Endothelial cell of umbilical vein (primary cell): ENCODE data around the gene CRYBG2. TPM values are rescaled to one million over a fixed set of nuclear protein-coding genes. Genes with fewer than 3 reads are reported as not detected.
"Not testable (repeated sequence)": the region's sequence is repeated elsewhere in the genome, so short reads cannot be mapped to it uniquely, and the experiment has no call there.

Experiments used
- BruUV-seq: library from RNA; stranded (reverse); fragments of 400-500 nt; replicated peaks from 2 replicates; lab custom pipeline; 2021; lab: Mats Ljungman, UMichigan
- CTCF ChIA-PET: fragments of 300-600, 350-600 bp; sonication (Branson Sonifier 250); formaldehyde crosslinking; loops from one replicate; lab custom pipeline; 2021; ENCODE audit warnings: antibody characterized with exemption, inconsistent platforms; lab: Charles Lee
- POLR2A ChIA-PET: fragments of 300-600, 350-600 bp; sonication (Branson Sonifier 250); formaldehyde crosslinking; loops from one replicate; lab custom pipeline; 2021; ENCODE audit warnings: antibody characterized with exemption, inconsistent platforms; lab: Charles Lee
- DNase-seq: peaks from one replicate; pipeline ENCODE4 v3.0.0-alpha.2; 2011; ENCODE audit warnings: low read depth, low spot score
- FAIRE-seq: peaks from 2 replicates; lab custom pipeline; 2011; peaks lifted over from hg19 to GRCh38; lab: Jason Lieb, UNC
- H2AFZ ChIP-seq: 2 replicates; pipeline ENCODE4 v1.6.0; 2012; ENCODE audit warnings: low read depth, low read length, control low read depth, inconsistent platforms
- H3K27ac ChIP-seq: 2 replicates; pipeline ENCODE4 v1.5.1; 2011; ENCODE audit warnings: low read depth, mild to moderate bottlenecking, control low read depth, low read length, moderate library complexity; ENCODE audit not compliant: insufficient read depth
- H3K27me3 ChIP-seq, 2 experiments: 2 replicates each; pipeline versions ENCODE4 v1.6.0 to v1.6.1; 2011; ENCODE audit warnings: low read length in 2 of 2, mixed read lengths in 1 of 2; ENCODE audit not compliant: control insufficient read depth in 2 of 2, insufficient read depth in 2 of 2
- H3K36me3 ChIP-seq, 2 experiments: 2 replicates in 1 of 2; 3 replicates in 1 of 2; pipeline ENCODE4 v1.5.1; 2011; ENCODE audit warnings: low read length in 2 of 2, mild to moderate bottlenecking in 1 of 2, moderate library complexity in 1 of 2; ENCODE audit not compliant: control insufficient read depth in 2 of 2, insufficient read depth in 2 of 2; ENCODE audit errors: extremely low read depth in 1 of 2
- H3K4me1 ChIP-seq: 3 replicates; pipeline ENCODE4 v1.5.1; 2011; ENCODE audit warnings: mild to moderate bottlenecking, low read length; ENCODE audit not compliant: control insufficient read depth, insufficient read depth; ENCODE audit errors: extremely low read depth
- H3K4me2 ChIP-seq: 2 replicates; pipeline ENCODE4 v1.6.1; 2011; ENCODE audit warnings: low read length, control low read depth, mixed read lengths; ENCODE audit not compliant: insufficient read depth
- H3K4me3 ChIP-seq, 3 experiments: fragments of 200-600 bp in 1 of 3; sonication (generic), shearing (Covaris generic) in 1 of 3; replicated peaks in 1 of 3; 2 replicates each; pipeline ENCODE4 v1.5.1; 2011 to 2016; ENCODE audit warnings: control low read depth in 3 of 3, low read length in 3 of 3, mild to moderate bottlenecking in 2 of 3, inconsistent platforms in 1 of 3, low read depth in 1 of 3, moderate library complexity in 1 of 3; ENCODE audit not compliant: insufficient read depth in 1 of 3
- H3K79me2 ChIP-seq: 2 replicates; pipeline ENCODE4 v1.6.0; 2012; ENCODE audit warnings: low read length, inconsistent platforms; ENCODE audit not compliant: control insufficient read depth, insufficient read depth
- H3K9ac ChIP-seq: replicated peaks from 2 replicates; pipeline ENCODE3; 2011; ENCODE audit warnings: low read length, control low read depth; ENCODE audit not compliant: insufficient read depth; ENCODE audit errors: extremely low read depth
- H3K9me1 ChIP-seq: replicated peaks from 3 replicates; pipeline ENCODE4 v1.6.0; 2011; ENCODE audit warnings: mild to moderate bottlenecking, low read length; ENCODE audit not compliant: control insufficient read depth, insufficient read depth; ENCODE audit errors: extremely low read depth
- H3K9me3 ChIP-seq: replicated peaks from 2 replicates; pipeline ENCODE4 v1.5.1; 2012; ENCODE audit warnings: low read length, inconsistent platforms; ENCODE audit not compliant: control insufficient read depth, insufficient read depth
- H4K20me1 ChIP-seq: replicated peaks from 2 replicates; pipeline ENCODE3; 2011; ENCODE audit warnings: mild to moderate bottlenecking, low read length; ENCODE audit not compliant: control insufficient read depth, insufficient read depth; ENCODE audit errors: extremely low read depth
- EZH2 ChIP-seq: IDR thresholded peaks from 2 replicates; pipeline ENCODE4 v1.6.1; 2012; ENCODE audit warnings: borderline replicate concordance, low read depth, mild to moderate bottlenecking, moderate library complexity, low read length, inconsistent platforms; ENCODE audit not compliant: severe bottlenecking
- FOS ChIP-seq: IDR thresholded peaks from 2 replicates; pipeline ENCODE4 v1.6.1; 2011; ENCODE audit warnings: mild to moderate bottlenecking, low read length, moderate library complexity, borderline replicate concordance; ENCODE audit not compliant: insufficient read depth
- GATA2 ChIP-seq: IDR thresholded peaks from 2 replicates; pipeline ENCODE4 v1.7.0; 2011; ENCODE audit warnings: low read depth, mild to moderate bottlenecking, moderate library complexity, mixed read lengths, low read length; ENCODE audit not compliant: insufficient read length, insufficient read depth
- JUN ChIP-seq: IDR thresholded peaks from 2 replicates; pipeline ENCODE4 v1.6.1; 2011; ENCODE audit warnings: borderline replicate concordance, low read depth; ENCODE audit not compliant: insufficient read length, insufficient read depth
- POLR2A ChIP-seq: IDR thresholded peaks from 2 replicates; pipeline ENCODE4 v1.6.1; 2012; ENCODE audit warnings: low read depth, mild to moderate bottlenecking, control low read depth, low read length
- dilution Hi-C: fragments of 300-500 bp; cut with MboI; formaldehyde crosslinking; loops from one replicate; pipeline ENCODE4 v1.15.0; 2019; ENCODE audit warnings: low sequenced_read_pairs; ENCODE audit not compliant: extremely low pct_ligation_motif_present
- intact Hi-C: fragments of 100-400 bp; cut with micrococcal nuclease; formaldehyde crosslinking; loops from one replicate; pipeline ENCODE4 v1.10.0; 2022
- polyA plus RNA-seq, 4 experiments: library from polyadenylated mRNA; depleted of rRNA in 3 of 4; stranded (reverse) in 3 of 4; unstranded in 1 of 4; fragments of >200 nt; gene quantifications; 2 replicates each; pipeline versions ENCODE4 v1.2.1 to v1.2.3, GENCODE V29; 2011 to 2012; ENCODE audit warnings: missing spikeins in 1 of 4
- total RNA-seq: library from RNA; stranded (reverse); gene quantifications from 2 replicates; pipeline ENCODE4 v1.2.3, GENCODE V29; 2021

Gene CRYBG2
- total and polyA plus RNA-seq, 2 donors (not counting 3 experiments of a cell fraction or from before 2014, with no cell fraction given), result not detected

DNA sequence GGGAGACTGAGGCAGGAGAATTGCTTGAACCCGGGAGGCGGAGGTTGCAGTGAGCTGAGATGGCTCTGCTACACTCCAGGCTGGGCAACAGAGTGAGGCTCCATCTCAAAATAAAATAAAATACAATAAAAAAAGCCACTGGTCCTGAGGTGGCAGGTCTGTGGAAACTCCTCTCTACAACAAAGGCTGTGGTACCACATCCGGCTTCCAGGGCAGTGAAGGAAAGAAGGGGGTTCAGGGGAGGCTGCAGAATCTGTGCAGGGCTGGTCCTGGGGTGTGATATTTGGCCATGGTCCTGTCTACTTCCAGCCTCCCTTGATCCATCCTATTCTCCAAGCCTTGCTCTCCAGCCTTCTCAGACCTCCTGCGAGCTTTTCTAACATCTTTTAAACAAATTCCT lies 19.4 kb upstream of the CRYBG2 start:
- intact Hi-C loops, result no loop called here
- TF ChIP-seq GATA2, result no peak
- TF ChIP-seq JUN, result no peak
- TF ChIP-seq POLR2A, result no peak
- no peak for TF ChIP-seq FOS
- TF ChIP-seq EZH2, result no peak
- H3K4me1 ChIP-seq, result peaks cover 4% of the 10 kb centered on the region
- peaks cover 0 to 2% of the 10 kb centered on the region in 2 experiments for H3K27me3 ChIP-seq
- H3K9me3 ChIP-seq, result no peaks in the 10 kb centered on the region
- dilution Hi-C loops, result no loop called here
- ChIA-PET CTCF (interaction anchor here (1.1 to 2.8 kb wide), 5 partner anchors 9 to 88 kb away, joined by 3 to 11 read pairs (median 9); no protein-coding TSS in a partner anchor), POLR2A (no interaction called here)
- no peak overlapping the region for H3K4me2 ChIP-seq
- no peaks in the 10 kb centered on the region for H3K9me1 ChIP-seq
- BruUV-seq, result no TSS peak
- no peak overlapping the region for H2AFZ ChIP-seq
- H3K4me3 ChIP-seq, result no peak overlapping the region
- no peaks in the 10 kb centered on the region for H3K79me2 ChIP-seq
- no peak for DNase-seq
- no peak overlapping the region for H3K27ac ChIP-seq
- H3K36me3 ChIP-seq, result no peaks in the 10 kb centered on the region
- no peak overlapping the region for H3K9ac ChIP-seq
- H4K20me1 ChIP-seq, result no peaks in the 10 kb centered on the region
- FAIRE-seq, result no peak

DNA sequence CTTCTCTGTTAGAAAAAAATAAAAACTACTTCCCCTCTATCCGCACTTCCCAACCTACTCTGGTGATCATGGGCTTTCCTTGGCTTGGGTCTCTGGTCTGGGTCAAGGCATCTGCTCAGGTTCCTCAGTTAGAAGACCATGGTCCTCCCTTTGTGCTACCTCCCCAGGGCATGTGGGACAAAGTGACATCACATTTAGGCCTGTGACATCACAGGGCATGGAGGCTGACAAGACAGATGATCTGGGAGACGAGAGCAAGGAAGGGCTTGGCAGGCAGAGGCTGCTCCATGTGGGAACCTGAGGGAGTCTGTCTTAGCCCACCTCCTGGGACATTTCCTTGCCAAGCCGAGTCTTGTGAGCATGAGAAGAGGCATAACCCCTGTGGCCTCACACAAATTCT lies 18.7 kb upstream of the CRYBG2 start, which contains the start of gene ZNF683:
TSS of gene ZNF683 (minus strand) at position 140 of the 400 bp plus-strand sequence. CDS start 4,179 bp downstream, outside the sequence.
- H3K9me1 ChIP-seq, H3K4me2 ChIP-seq, H2AFZ ChIP-seq, FAIRE-seq, H3K4me1 ChIP-seq, DNase-seq, POLR2A ChIA-PET, BruUV-seq, CTCF ChIA-PET, dilution Hi-C loops, H3K9me3 ChIP-seq, H3K79me2 ChIP-seq, H3K27me3 ChIP-seq, H3K27ac ChIP-seq, H4K20me1 ChIP-seq, H3K4me3 ChIP-seq, H3K36me3 ChIP-seq, intact Hi-C loops, H3K9ac ChIP-seq: not testable (repeated sequence)
